Rectal smooth muscle tissue (tissue), 1 donor: ENCODE measurements around the gene TMEM35A.

ENCODE experiments used
- H3K27ac ChIP-seq: one replicate; pipeline ENCODE4 v1.7.0; 2013; ENCODE audit warnings: low read depth, low read length, inconsistent platforms
- H3K27me3 ChIP-seq: one replicate; pipeline ENCODE4 v1.7.0; 2013; ENCODE audit warnings: low read length; ENCODE audit not compliant: control insufficient read depth, insufficient read depth
- H3K36me3 ChIP-seq: one replicate; pipeline ENCODE4 v1.7.0; 2013; ENCODE audit warnings: low read length; ENCODE audit not compliant: control insufficient read depth, insufficient read depth
- H3K4me1 ChIP-seq: one replicate; pipeline ENCODE4 v1.7.0; 2013; ENCODE audit warnings: low read length; ENCODE audit not compliant: control insufficient read depth, insufficient read depth
- H3K4me3 ChIP-seq: one replicate; pipeline ENCODE4 v1.7.0; 2013; ENCODE audit warnings: low read length
- H3K9ac ChIP-seq: one replicate; pipeline ENCODE4 v1.7.0; 2013; ENCODE audit warnings: low read length

The TMEM35A gene

DNA sequence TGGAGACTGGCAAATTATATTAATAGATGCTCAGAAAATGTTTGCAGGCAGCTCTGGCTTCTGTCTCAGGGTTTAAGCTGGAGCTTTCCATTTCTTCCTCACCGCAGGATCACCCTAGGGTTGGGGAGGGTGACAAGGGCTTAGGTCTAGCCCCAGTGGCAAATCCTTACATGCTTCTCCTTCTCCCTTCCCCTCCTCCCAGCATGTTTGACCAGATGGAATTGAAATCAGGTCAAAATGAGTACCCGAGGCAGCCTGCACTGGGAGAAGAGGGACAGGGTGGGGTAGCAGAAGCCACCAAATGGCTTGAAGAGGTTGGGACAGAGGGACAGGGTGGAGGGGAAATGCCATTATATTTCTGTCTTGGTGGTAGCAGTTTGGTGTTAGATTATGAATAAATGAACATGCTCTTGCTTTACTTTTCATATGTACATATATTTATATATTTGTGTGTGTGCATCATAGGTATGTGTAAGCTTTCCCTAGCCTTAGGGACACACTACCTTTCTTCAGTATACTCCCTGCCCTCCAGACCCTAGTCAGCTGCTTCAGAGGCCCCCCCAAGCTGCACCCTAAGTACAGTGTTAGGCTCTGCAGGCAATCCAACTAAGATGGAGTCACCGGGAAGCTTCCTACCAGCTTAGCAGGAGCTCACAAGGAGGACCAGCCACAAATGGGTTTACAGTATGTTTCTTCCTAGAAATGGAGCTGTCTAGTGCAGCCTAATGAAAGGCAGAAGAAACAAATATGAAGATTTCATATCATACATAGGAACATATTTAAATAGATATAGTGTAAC, 1.8 kb downstream of the TMEM35A start:
- Histone ChIP-seq H3K36me3 (no peaks in the 10 kb centered on the region), H3K27ac (peak overlapping the region; percentile 48), H3K9ac (no peak overlapping the region), H3K27me3 (no peaks in the 10 kb centered on the region), H3K4me3 (peak overlapping the region; percentile 48), H3K4me1 (no peaks in the 10 kb centered on the region)

DNA sequence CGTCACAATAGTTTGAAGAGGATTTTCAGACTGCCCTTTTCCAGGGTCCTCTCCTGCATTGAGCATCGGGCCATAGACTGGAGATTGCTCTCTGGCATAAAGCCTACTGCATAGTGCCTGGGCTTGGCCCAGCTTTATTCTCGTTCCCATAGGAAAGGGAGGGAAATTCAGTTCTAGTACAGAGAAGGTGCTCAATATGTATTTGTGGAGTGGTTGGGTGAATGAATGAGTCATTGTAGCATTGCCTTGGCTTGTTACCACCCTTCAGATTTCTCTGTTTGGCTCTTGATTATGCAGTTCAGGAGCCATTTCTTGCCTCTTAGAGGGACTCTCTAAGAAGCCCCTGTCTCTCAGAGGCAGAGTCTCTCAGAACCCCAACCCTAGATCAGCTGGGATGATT, 2.6 kb downstream of the TMEM35A start:
- no peak overlapping the region for H3K27ac ChIP-seq
- peak overlapping the region; percentile 23 for H3K4me3 ChIP-seq
- H3K36me3 ChIP-seq, result no peaks in the 10 kb centered on the region
- no peak overlapping the region for H3K9ac ChIP-seq
- H3K27me3 ChIP-seq, result no peaks in the 10 kb centered on the region
- no peaks in the 10 kb centered on the region for H3K4me1 ChIP-seq

- H3K36me3 ChIP-seq, result no peaks in the 10 kb centered on the region
- H3K4me1 ChIP-seq, result no peaks in the 10 kb centered on the region
- no peaks in the 10 kb centered on the region for H3K27me3 ChIP-seq
- H3K4me3 ChIP-seq, result no peak overlapping the region
- H3K27ac ChIP-seq, result no peak overlapping the region
- H3K9ac ChIP-seq, result no peak overlapping the region
Measured at GRCh38 chrX:101091817-101092216, 13.1 kb downstream of the TMEM35A start.

DNA sequence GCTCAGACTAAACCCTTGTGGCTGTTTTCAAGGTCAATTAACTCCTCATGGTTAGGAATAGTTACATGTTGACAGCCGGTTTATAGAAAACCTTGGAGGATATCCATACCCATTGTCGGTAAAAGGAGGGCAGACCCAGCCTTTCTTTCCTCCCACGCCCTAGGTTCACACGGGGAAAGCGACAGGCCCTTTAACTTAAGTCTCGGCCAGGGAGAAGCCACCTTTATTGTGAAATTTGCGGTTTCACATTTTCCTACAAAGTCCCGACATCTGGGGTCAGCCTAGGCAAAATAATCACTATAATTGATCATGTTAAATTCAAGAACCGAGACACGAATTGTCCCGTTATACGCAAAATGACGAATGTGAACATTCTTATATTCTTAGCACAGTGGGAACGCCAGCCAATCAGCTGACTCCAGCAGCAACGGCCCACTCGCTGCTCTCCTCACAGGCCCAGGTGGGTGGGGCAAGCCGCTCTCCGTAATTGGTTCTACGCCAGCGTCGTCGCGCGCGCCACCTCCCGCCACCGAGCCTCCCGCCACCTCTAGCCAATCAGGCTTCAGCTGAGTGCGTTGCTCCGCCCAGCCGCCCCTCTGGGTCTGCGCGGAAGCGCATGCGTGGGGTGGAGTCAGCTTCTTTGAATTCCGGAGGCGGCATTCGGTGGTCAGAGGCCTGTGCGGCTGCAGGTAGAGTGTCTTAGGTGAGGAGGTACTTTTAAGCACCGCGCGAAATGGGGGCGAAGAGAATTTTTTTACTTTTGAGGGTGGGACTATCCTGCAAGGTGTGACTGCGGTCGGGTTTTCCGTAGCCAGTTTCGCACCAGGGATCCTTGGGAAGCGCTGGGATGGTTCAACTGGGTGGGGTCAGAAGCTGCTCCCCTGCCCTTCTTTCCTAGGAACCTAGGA, 19.1 kb downstream of the TMEM35A start, which contains the start of gene CENPI:
Gene CENPI, plus strand, starts transcription at position 659 of the 908 bp plus-strand sequence. CDS start 2,867 bp downstream, outside the sequence.
- no peaks in the 10 kb centered on the region for H3K36me3 ChIP-seq
- H3K27me3 ChIP-seq, result no peaks in the 10 kb centered on the region
- H3K4me1 ChIP-seq, result no peaks in the 10 kb centered on the region
- peak within 1 kb of the TSS; percentile 41 for H3K27ac ChIP-seq
- peak within 1 kb of the TSS; percentile 56 for H3K4me3 ChIP-seq
- H3K9ac ChIP-seq, result no peak within 1 kb of the TSS

DNA sequence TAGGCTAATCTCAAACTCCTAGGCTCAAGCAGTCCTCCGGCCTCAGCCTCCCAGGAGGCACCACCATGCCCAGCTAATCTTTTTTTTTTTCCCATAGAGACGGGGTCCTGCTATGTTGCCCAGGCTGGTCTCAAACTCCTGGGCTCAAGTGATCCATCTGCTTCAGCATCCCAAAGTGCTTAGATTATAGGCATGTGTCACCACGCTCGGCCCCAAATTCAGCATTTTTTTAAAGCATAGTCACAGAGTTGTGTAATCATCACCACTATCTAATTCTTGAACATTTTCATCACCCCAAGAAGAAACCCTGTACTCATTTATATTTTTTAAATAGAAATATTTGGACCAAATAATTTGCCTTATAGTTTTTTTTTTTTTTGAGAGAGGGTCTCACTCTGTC, 29.6 kb downstream of the TMEM35A start:
- Histone ChIP-seq H3K4me3 (no peak overlapping the region), H3K27me3 (no peaks in the 10 kb centered on the region), H3K27ac (no peak overlapping the region), H3K36me3 (no peaks in the 10 kb centered on the region), H3K9ac (no peak overlapping the region), H3K4me1 (no peaks in the 10 kb centered on the region)

GRCh38 chrX:101117701-101118100, 39.0 kb downstream of the TMEM35A start:
- Histone ChIP-seq H3K27ac (no peak overlapping the region), H3K9ac (no peak overlapping the region), H3K4me3 (no peak overlapping the region), H3K27me3 (no peaks in the 10 kb centered on the region), H3K4me1 (no peaks in the 10 kb centered on the region), H3K36me3 (no peaks in the 10 kb centered on the region)

DNA sequence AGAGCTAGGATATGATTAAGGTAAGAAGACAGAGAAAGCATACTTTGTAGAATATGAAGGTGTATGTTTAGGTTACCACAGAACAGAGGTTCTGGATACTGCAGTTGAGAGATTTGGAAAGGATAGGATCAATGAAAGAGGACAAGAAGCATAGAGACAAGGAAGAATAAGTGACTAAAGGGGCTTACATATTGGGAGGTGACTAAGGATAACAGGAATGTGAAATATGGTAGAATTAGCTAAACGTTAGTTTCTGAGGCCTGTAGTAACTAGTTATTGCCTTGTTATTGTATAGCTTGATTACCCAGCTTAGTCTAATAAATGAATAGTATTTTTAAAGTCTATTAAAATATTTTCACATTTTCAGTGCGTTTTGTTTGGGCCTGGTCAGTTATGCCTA, 57.6 kb downstream of the TMEM35A start:
- Histone ChIP-seq H3K27me3 (no peaks in the 10 kb centered on the region), H3K4me1 (no peaks in the 10 kb centered on the region), H3K4me3 (no peak overlapping the region), H3K27ac (no peak overlapping the region), H3K36me3 (no peaks in the 10 kb centered on the region), H3K9ac (no peak overlapping the region)
